DND-41 (cell line): ENCODE data around the gene PPM1F.
"Not testable (repeated sequence)": the region's sequence is repeated elsewhere in the genome, so short reads cannot be mapped to it uniquely, and the experiment has no call there.

Experiments used
- ATAC-seq: fragments of 200-7000 bp; cut with Tn5 transposase; 3 replicates; pipeline ENCODE4 v1.9.1; 2021; ENCODE audit warnings: low read depth; ENCODE audit not compliant: insufficient read depth
- DNase-seq: peaks from one replicate; pipeline ENCODE4 v3.0.0-alpha.2; 2020
- H2AFZ ChIP-seq: 2 replicates; pipeline ENCODE4 v1.6.0; 2012; ENCODE audit warnings: low read depth, low read length
- H3K27ac ChIP-seq: 2 replicates; pipeline ENCODE4 v1.5.1; 2012; ENCODE audit warnings: low read length, inconsistent platforms
- H3K27me3 ChIP-seq: fragments of 200-600 bp; sonication (generic); 2 replicates; pipeline ENCODE4 v1.6.0; 2012; ENCODE audit warnings: low read length, mild to moderate bottlenecking, inconsistent platforms; ENCODE audit not compliant: insufficient read depth, poor library complexity
- H3K36me3 ChIP-seq: 2 replicates; pipeline ENCODE4 v1.5.1; 2012; ENCODE audit warnings: low read length, inconsistent platforms; ENCODE audit not compliant: insufficient read depth
- H3K4me1 ChIP-seq: 2 replicates; pipeline ENCODE4 v1.5.1; 2012; ENCODE audit warnings: mild to moderate bottlenecking, low read length; ENCODE audit not compliant: insufficient read depth
- H3K4me2 ChIP-seq: 2 replicates; pipeline ENCODE4 v1.6.0; 2012; ENCODE audit warnings: mild to moderate bottlenecking, moderate library complexity, low read length, inconsistent platforms; ENCODE audit not compliant: insufficient read depth
- H3K4me3 ChIP-seq, 2 experiments: fragments of 200-600 bp in 1 of 2; shearing (Covaris generic) in 1 of 2; 2 replicates each; pipeline ENCODE4 v1.5.1; 2012 to 2016; ENCODE audit warnings: inconsistent platforms in 2 of 2, low read length in 2 of 2, mild to moderate bottlenecking in 2 of 2, low read depth in 1 of 2, moderate library complexity in 1 of 2
- H3K79me2 ChIP-seq: 2 replicates; pipeline ENCODE4 v1.6.0; 2012; ENCODE audit warnings: low read length, inconsistent platforms; ENCODE audit not compliant: insufficient read depth
- H3K9ac ChIP-seq: 2 replicates; pipeline ENCODE4 v1.6.0; 2012; ENCODE audit warnings: low read depth, mild to moderate bottlenecking, inconsistent platforms, low read length, moderate library complexity
- H3K9me3 ChIP-seq: 2 replicates; pipeline ENCODE4 v1.5.1; 2012; ENCODE audit warnings: low read length, moderate library complexity, mild to moderate bottlenecking, inconsistent platforms; ENCODE audit not compliant: insufficient read depth, severe bottlenecking
- H4K20me1 ChIP-seq: 2 replicates; pipeline ENCODE4 v1.6.0; 2012; ENCODE audit warnings: low read length; ENCODE audit not compliant: insufficient read depth
- EZH2 ChIP-seq: IDR thresholded peaks from 3 replicates; pipeline ENCODE4 v1.6.1; 2012; ENCODE audit warnings: borderline replicate concordance, low read depth, mild to moderate bottlenecking, moderate library complexity, low read length, inconsistent platforms; ENCODE audit not compliant: severe bottlenecking
- TF ChIP-seq, protein P1 (sequence below): IDR thresholded peaks from 2 replicates; pipeline ENCODE4 v1.5.1; 2012; ENCODE audit warnings: borderline replicate concordance, low read length, moderate library complexity, mild to moderate bottlenecking; ENCODE audit not compliant: poor library complexity, severe bottlenecking; ENCODE audit errors: extremely low read depth

PPM1F gene

DNA sequence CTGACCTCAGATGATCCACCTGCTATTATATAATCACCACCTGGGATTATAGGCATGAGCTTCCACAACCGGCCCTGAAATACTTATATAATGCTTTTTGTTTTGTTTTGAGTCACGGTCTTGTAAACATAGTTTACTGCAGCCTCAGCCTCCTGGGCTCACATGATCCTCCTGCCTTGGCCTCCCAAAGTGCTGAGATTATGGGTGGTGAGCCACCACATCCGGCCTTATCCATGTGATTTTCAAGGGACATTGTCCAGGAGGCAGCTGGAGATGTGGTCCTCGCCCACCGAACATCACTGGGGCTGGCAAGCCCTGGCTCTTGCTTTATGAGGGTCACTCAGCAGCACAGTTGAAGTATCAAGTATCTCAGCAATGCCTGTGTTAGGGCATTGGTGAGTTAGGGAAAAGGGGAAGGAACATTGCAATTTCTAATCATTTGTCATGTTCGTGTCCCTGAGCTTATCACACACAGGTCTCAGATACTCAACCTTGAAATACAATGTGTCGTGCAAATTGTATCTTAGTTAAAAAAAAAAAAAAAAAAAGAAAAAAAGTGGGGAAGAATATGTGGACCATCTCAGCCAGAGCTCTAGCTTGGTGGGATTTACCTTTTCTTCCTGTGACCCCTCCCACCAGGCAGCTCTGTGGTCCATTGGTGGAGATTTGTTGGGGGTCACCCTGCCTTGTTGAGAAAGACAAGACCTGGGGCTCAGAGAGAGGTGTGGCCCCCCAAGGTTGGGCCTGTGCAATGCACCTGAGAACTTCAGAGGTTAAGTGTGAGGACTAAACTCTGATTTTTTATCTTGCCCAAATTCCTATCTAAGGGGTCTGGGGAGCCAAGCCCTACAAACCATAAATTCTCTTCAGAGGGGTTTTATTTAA is 44.8 kb downstream of the PPM1F start:
- Histone ChIP-seq H3K9ac (no peak overlapping the region), H3K27ac (no peak overlapping the region), H2AFZ (no peak overlapping the region), H3K4me2 (no peak overlapping the region), H3K36me3 (no peaks in the 10 kb centered on the region), H3K27me3 (no peaks in the 10 kb centered on the region), H4K20me1 (no peaks in the 10 kb centered on the region), H3K9me3 (no peaks in the 10 kb centered on the region), H3K4me1 (no peaks in the 10 kb centered on the region), H3K79me2 (no peaks in the 10 kb centered on the region), H3K4me3 (no peak overlapping the region)
- DNase-seq (no peak), ATAC-seq (no peak)
- no peak for TF ChIP-seq EZH2
- TF ChIP-seq, protein P1, sequence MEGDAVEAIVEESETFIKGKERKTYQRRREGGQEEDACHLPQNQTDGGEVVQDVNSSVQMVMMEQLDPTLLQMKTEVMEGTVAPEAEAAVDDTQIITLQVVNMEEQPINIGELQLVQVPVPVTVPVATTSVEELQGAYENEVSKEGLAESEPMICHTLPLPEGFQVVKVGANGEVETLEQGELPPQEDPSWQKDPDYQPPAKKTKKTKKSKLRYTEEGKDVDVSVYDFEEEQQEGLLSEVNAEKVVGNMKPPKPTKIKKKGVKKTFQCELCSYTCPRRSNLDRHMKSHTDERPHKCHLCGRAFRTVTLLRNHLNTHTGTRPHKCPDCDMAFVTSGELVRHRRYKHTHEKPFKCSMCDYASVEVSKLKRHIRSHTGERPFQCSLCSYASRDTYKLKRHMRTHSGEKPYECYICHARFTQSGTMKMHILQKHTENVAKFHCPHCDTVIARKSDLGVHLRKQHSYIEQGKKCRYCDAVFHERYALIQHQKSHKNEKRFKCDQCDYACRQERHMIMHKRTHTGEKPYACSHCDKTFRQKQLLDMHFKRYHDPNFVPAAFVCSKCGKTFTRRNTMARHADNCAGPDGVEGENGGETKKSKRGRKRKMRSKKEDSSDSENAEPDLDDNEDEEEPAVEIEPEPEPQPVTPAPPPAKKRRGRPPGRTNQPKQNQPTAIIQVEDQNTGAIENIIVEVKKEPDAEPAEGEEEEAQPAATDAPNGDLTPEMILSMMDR, result no peak

DNA sequence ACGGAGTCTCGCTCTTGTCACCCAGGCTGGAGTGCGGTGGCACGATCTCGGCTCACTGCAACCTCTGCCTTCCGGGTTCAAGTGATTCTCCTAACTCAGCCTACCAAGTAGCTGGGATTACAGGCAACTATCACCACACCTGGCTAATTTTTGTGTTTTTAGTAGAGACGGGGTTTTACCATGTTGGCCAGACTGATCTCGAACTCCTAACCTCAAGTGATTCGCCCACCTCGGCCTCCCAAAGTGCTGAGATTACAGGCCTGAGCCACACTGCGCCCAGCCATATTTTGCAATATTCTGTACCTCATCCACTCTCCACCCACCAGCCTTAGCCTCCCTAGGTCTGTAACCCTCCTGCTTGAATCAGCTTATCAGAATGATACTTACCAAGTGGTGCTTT is 47.4 kb downstream of the PPM1F start:
- H3K4me3 ChIP-seq, result not testable (repeated sequence)

DNA sequence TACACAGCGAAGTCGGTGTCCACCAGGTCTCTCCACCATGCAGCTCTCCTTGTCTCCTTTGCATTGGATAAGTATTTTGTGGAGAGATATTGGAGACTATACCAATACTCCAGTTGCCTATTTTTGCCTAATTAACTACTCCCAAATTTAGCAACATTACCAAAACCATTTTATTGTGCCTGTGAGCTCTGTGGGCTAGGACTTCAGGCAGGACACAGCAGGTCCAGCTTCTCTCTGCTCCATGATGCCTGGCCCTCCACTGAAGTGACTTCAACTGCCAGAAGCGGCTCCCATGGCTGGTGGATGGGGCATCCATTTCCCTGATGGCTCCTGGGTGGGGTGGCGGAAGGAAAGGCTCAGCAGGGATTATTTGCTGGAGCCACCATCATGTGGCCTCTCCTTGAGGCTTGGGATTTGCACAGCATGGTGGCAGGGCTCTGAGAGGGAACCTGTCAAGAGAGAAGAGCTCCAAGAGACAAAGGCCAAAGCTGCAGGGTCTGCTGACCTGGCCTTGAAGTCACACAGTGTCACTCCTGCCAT is 48.3 kb downstream of the PPM1F start:
- H3K27ac ChIP-seq, result no peak overlapping the region
- no peak for ATAC-seq
- no peaks in the 10 kb centered on the region for H3K79me2 ChIP-seq
- H3K36me3 ChIP-seq, result no peaks in the 10 kb centered on the region
- H3K4me1 ChIP-seq, result no peaks in the 10 kb centered on the region
- H3K4me2 ChIP-seq, result no peak overlapping the region
- DNase-seq, result no peak
- H3K9ac ChIP-seq, result no peak overlapping the region
- no peaks in the 10 kb centered on the region for H3K27me3 ChIP-seq
- H3K9me3 ChIP-seq, result no peaks in the 10 kb centered on the region
- no peaks in the 10 kb centered on the region for H4K20me1 ChIP-seq
- H3K4me3 ChIP-seq, result no peak overlapping the region
- H2AFZ ChIP-seq, result no peak overlapping the region
- TF ChIP-seq EZH2, result no peak
- TF ChIP-seq, protein P1, result no peak

More for the DNA sequence above, 47.4 kb downstream of the PPM1F start:
- H3K4me2 ChIP-seq, H3K27me3 ChIP-seq, H3K4me1 ChIP-seq, ATAC-seq, H4K20me1 ChIP-seq, H3K27ac ChIP-seq, H3K9me3 ChIP-seq, H3K36me3 ChIP-seq, DNase-seq, H3K79me2 ChIP-seq, H3K9ac ChIP-seq, H2AFZ ChIP-seq: not testable (repeated sequence)

DNA sequence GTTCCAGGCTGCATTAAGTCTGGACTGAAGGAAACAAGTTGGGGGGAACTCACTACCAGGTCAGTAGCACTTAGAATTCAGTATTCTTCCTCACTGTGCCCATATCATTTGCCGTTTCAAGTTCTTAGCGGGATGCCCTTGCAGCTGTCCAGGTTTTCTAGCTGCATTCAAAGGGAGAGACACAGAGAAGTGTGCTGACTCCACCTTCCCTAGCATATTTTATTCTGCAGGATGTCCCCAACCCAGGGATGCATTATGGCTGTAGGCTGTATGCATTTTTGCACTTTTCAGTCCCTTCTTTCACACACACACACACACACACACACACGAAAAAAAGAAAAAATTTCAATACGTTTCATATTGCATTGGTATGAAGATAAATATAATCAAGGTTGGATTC is 49.4 kb downstream of the PPM1F start:
- Histone ChIP-seq H3K4me3 (no peak overlapping the region), H3K79me2 (no peaks in the 10 kb centered on the region), H2AFZ (no peak overlapping the region), H3K27me3 (no peaks in the 10 kb centered on the region), H3K4me1 (no peaks in the 10 kb centered on the region), H3K9me3 (no peaks in the 10 kb centered on the region), H3K4me2 (no peak overlapping the region), H3K27ac (no peak overlapping the region), H3K9ac (no peak overlapping the region), H3K36me3 (no peaks in the 10 kb centered on the region), H4K20me1 (no peaks in the 10 kb centered on the region)
- DNase-seq (no peak), ATAC-seq (no peak)
- TF ChIP-seq, protein P1, result no peak
- TF ChIP-seq EZH2, result no peak
